ENCODE measurements around the gene NELL1. TPM values are rescaled to one million over a fixed set of nuclear protein-coding genes. Genes with fewer than 3 reads are reported as not detected.
"Not testable (repeated sequence)": the region's sequence is repeated elsewhere in the genome, so short reads cannot be mapped to it uniquely, and the experiment has no call there.

NELL1 gene
- total and polyA plus RNA-seq, 2 donors, result 0.37 to 5.4 TPM

DNA sequence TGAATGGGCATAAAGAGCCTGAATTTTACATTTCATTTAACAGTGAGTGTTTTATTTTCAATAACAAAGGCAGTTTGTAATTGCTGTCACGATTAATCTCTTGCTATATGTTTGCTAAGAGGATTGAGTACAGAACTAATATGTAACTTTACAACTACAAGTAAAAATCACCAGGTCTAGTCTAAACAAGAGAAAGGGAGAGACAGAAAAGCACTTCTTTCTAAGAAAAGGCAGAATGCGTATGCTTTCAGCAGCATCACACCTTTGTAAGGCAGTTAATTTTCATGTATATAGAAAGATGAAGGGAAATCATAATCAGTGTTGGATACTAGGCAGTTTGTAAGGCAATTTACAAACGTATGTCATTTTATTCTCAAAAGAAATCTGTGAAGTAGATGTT is 169.8 kb downstream of the NELL1 start:
- 31% methylated on average over 3 of the region's 3 CpGs for WGBS
- Histone ChIP-seq H3K4me1 (ENCODE audit: insufficient read depth) (no peaks in the 10 kb centered on the region), H3K4me3 (ENCODE audit: low read depth, low read length) (no peak overlapping the region), H3K36me3 (ENCODE audit: insufficient read depth) (no peaks in the 10 kb centered on the region), H3K27ac (ENCODE audit: low read depth) (no peak overlapping the region)
- no peak for DNase-seq (ENCODE audit: extremely low spot score)

DNA sequence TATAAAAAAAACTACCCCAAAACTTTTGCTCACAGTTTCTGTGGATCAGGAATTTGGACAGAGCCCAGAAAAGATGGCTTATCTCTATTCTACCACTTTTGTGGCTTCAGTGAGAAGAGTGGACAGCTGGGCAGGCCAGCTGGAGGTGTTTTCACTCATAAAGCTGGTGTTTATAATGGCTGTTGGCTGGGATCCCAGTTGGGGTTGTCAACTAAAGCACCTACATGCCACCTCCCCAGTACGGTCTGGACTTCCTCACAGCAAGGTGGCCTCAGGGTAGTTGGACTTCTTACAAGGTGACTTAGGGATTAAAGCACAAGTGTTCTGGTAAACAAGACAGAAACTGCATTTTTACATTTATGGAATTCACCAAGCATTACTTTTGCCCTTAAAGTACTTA is 171.0 kb downstream of the NELL1 start:
- no peak for DNase-seq (ENCODE audit: extremely low spot score)
- Histone ChIP-seq H3K4me1 (ENCODE audit: insufficient read depth) (no peaks in the 10 kb centered on the region), H3K4me3 (ENCODE audit: low read depth, low read length) (no peak overlapping the region), H3K36me3 (ENCODE audit: insufficient read depth) (no peaks in the 10 kb centered on the region), H3K27ac (ENCODE audit: low read depth) (no peak overlapping the region)
- WGBS, result 12% methylated on average over 1 of the region's 1 CpG

GRCh38 chr11:20844216-20844615 is 174.8 kb downstream of the NELL1 start:
- H3K27ac ChIP-seq (ENCODE audit: low read depth), result no peak overlapping the region
- no peak overlapping the region for H3K4me3 ChIP-seq (ENCODE audit: low read depth, low read length)
- WGBS, result 64% methylated on average over 2 of the region's 2 CpGs
- H3K36me3 ChIP-seq (ENCODE audit: insufficient read depth), result no peaks in the 10 kb centered on the region
- DNase-seq (ENCODE audit: extremely low spot score), result no peak
- H3K4me1 ChIP-seq (ENCODE audit: insufficient read depth), result no peaks in the 10 kb centered on the region

DNA sequence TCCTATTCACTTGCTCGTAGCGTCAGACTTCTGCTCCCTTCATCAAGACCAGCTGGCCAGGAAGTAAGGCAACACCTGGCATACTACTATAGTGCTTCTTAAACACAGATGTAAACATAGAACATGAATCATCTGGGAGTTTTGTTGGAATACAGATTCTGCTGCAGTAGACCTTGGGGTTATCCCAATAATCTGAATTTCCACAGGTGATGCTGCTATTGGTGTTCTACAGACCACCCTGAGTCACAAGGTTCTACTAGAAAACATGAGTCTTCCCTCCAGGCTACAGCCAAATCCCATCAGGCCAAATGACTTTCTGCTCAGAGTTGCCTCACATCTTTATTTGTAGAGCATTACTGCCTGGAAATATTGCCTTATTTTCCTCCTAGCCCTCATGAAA is 175.2 kb downstream of the NELL1 start:
- DNase-seq (ENCODE audit: extremely low spot score), result no peak
- WGBS, result 30% methylated on average over 2 of the region's 2 CpGs
- Histone ChIP-seq H3K4me3 (ENCODE audit: low read depth, low read length) (no peak overlapping the region), H3K27ac (ENCODE audit: low read depth) (no peak overlapping the region), H3K36me3 (ENCODE audit: insufficient read depth) (no peaks in the 10 kb centered on the region), H3K4me1 (ENCODE audit: insufficient read depth) (no peaks in the 10 kb centered on the region)

- Histone ChIP-seq H3K4me1 (ENCODE audit: insufficient read depth) (no peaks in the 10 kb centered on the region), H3K27ac (ENCODE audit: low read depth) (no peak overlapping the region), H3K36me3 (ENCODE audit: insufficient read depth) (no peaks in the 10 kb centered on the region), H3K4me3 (ENCODE audit: low read depth, low read length) (no peak overlapping the region)
- WGBS, result 60% methylated on average over 1 of the region's 1 CpG
- DNase-seq (ENCODE audit: extremely low spot score), result no peak
These were observed 185.0 kb downstream of the NELL1 start for GRCh38 chr11:20854215-20854955.

GRCh38 chr11:20861322-20861721 is 191.9 kb downstream of the NELL1 start:
- Histone ChIP-seq H3K27ac (ENCODE audit: low read depth) (no peak overlapping the region), H3K4me3 (ENCODE audit: low read depth, low read length) (no peak overlapping the region), H3K36me3 (ENCODE audit: insufficient read depth) (no peaks in the 10 kb centered on the region), H3K4me1 (ENCODE audit: insufficient read depth) (no peaks in the 10 kb centered on the region)
- 80% methylated on average over 2 of the region's 2 CpGs for WGBS
- no peak for DNase-seq (ENCODE audit: extremely low spot score)

GRCh38 chr11:20862263-20862662 is 192.9 kb downstream of the NELL1 start:
- not testable (repeated sequence) for H3K4me1 ChIP-seq (ENCODE audit: insufficient read depth); H3K27ac ChIP-seq (ENCODE audit: low read depth); H3K36me3 ChIP-seq (ENCODE audit: insufficient read depth); DNase-seq (ENCODE audit: extremely low spot score); H3K4me3 ChIP-seq (ENCODE audit: low read depth, low read length)
- 75% methylated on average over 6 of the region's 6 CpGs for WGBS

DNA sequence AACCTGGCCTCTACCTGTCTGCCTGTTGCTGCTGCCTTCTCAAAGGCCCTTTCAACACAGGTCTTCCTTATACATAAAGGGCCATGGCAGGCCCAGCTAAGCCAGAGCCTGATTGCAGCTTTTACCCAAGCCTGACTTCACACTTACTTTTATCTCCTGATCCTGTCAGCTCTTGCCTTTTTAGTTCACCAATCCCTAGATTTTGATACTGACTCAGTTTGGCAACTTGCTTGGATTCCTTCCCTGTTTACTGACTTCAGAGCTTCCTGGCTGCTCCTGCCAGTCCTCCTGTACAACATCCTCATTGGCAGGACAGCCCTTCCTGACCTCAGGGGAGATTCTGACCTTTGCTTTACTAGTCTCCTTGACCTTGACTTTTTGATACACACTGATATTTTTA is 195.2 kb downstream of the NELL1 start:
- H3K4me3 ChIP-seq (ENCODE audit: low read depth, low read length), result no peak overlapping the region
- no peaks in the 10 kb centered on the region for H3K36me3 ChIP-seq (ENCODE audit: insufficient read depth)
- no peaks in the 10 kb centered on the region for H3K4me1 ChIP-seq (ENCODE audit: insufficient read depth)
- H3K27ac ChIP-seq (ENCODE audit: low read depth), result no peak overlapping the region
- DNase-seq (ENCODE audit: extremely low spot score), result no peak

- Histone ChIP-seq H3K36me3 (ENCODE audit: insufficient read depth) (no peaks in the 10 kb centered on the region), H3K4me1 (ENCODE audit: insufficient read depth) (no peaks in the 10 kb centered on the region), H3K4me3 (ENCODE audit: low read depth, low read length) (no peak overlapping the region), H3K27ac (ENCODE audit: low read depth) (no peak overlapping the region)
- 74% methylated on average over 4 of the region's 4 CpGs for WGBS
- DNase-seq (ENCODE audit: extremely low spot score), result no peak
These were observed 195.8 kb downstream of the NELL1 start for GRCh38 chr11:20865161-20865560.

- H3K4me3 ChIP-seq (ENCODE audit: low read depth, low read length), result no peak overlapping the region
- no peak for DNase-seq (ENCODE audit: extremely low spot score)
- no peaks in the 10 kb centered on the region for H3K4me1 ChIP-seq (ENCODE audit: insufficient read depth)
- no peak overlapping the region for H3K27ac ChIP-seq (ENCODE audit: low read depth)
- H3K36me3 ChIP-seq (ENCODE audit: insufficient read depth), result no peaks in the 10 kb centered on the region
These were observed 199.7 kb downstream of the NELL1 start for GRCh38 chr11:20869123-20869522.

GRCh38 chr11:20873054-20873453 is 203.7 kb downstream of the NELL1 start:
- Histone ChIP-seq H3K4me1 (ENCODE audit: insufficient read depth) (no peaks in the 10 kb centered on the region), H3K36me3 (ENCODE audit: insufficient read depth) (no peaks in the 10 kb centered on the region), H3K27ac (ENCODE audit: low read depth) (no peak overlapping the region), H3K4me3 (ENCODE audit: low read depth, low read length) (no peak overlapping the region)
- 5% methylated on average over 3 of the region's 3 CpGs for WGBS
- DNase-seq (ENCODE audit: extremely low spot score), result no peak

GRCh38 chr11:20874358-20874757 is 205.0 kb downstream of the NELL1 start:
- 88% methylated on average over 3 of the region's 3 CpGs for WGBS
- no peak overlapping the region for H3K4me3 ChIP-seq (ENCODE audit: low read depth, low read length)
- H3K4me1 ChIP-seq (ENCODE audit: insufficient read depth), result no peaks in the 10 kb centered on the region
- no peaks in the 10 kb centered on the region for H3K36me3 ChIP-seq (ENCODE audit: insufficient read depth)
- DNase-seq (ENCODE audit: extremely low spot score), result no peak
- no peak overlapping the region for H3K27ac ChIP-seq (ENCODE audit: low read depth)

- no peak for DNase-seq (ENCODE audit: extremely low spot score)
- 36% methylated on average over 3 of the region's 3 CpGs for WGBS
- H3K4me3 ChIP-seq (ENCODE audit: low read depth, low read length), result no peak overlapping the region
- no peaks in the 10 kb centered on the region for H3K36me3 ChIP-seq (ENCODE audit: insufficient read depth)
- H3K4me1 ChIP-seq (ENCODE audit: insufficient read depth), result no peaks in the 10 kb centered on the region
- H3K27ac ChIP-seq (ENCODE audit: low read depth), result no peak overlapping the region
These were observed 206.5 kb downstream of the NELL1 start for GRCh38 chr11:20875889-20876288.

DNA sequence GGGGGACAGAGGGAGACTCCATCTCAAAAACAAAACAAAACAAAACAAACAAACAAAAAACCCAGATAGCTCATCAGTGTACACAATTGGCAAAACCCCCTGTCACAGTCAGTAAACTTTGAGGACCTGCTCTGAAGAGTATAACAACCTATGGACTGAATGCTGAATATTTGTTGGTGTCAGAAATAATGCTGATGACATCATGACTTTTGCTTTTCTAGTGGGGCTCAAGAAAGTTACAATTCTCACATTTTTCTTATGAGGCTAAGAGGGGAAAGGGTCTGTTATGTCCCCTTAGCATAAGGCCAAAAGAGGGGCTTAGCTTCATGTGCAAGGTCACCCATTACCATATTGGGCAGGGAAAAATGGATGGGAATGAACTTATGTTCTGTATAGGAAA is 207.4 kb downstream of the NELL1 start:
- H3K27ac ChIP-seq (ENCODE audit: low read depth), result no peak overlapping the region
- no peaks in the 10 kb centered on the region for H3K4me1 ChIP-seq (ENCODE audit: insufficient read depth)
- H3K36me3 ChIP-seq (ENCODE audit: insufficient read depth), result no peaks in the 10 kb centered on the region
- H3K4me3 ChIP-seq (ENCODE audit: low read depth, low read length), result no peak overlapping the region
- DNase-seq (ENCODE audit: extremely low spot score), result no peak

GRCh38 chr11:20880094-20880493 is 210.7 kb downstream of the NELL1 start:
- H3K36me3 ChIP-seq (ENCODE audit: insufficient read depth), result no peaks in the 10 kb centered on the region
- H3K27ac ChIP-seq (ENCODE audit: low read depth), result no peak overlapping the region
- 95% methylated on average over 1 of the region's 1 CpG for WGBS
- DNase-seq (ENCODE audit: extremely low spot score), result no peak
- no peak overlapping the region for H3K4me3 ChIP-seq (ENCODE audit: low read depth, low read length)
- no peaks in the 10 kb centered on the region for H3K4me1 ChIP-seq (ENCODE audit: insufficient read depth)
